Measurements from ENCODE around the gene RAC2. TPM values are rescaled to one million over a fixed set of nuclear protein-coding genes. Genes with fewer than 3 reads are reported as not detected.

RAC2 gene
- total and polyA plus RNA-seq, 2 of the 8 experiments (the other 6 are each of a cell fraction or from before 2014, with no cell fraction given) = 2.3 to 4.3 TPM

GRCh38 chr22:37237371-37238268, 6.4 kb downstream of the RAC2 start (continued):
- TF ChIP-seq CTCF (IDR thresholded peaks at IDR 0.05; ENCODE audit: control extremely low read depth in 1 of 3, insufficient read depth in 1 of 3, low read depth in 1 of 3, low read length in 3 of 3) = no peak
- no peak for TF ChIP-seq KDM4A (IDR thresholded peaks at IDR 0.05; ENCODE audit: low read depth, low read length, severe bottlenecking)
- TF ChIP-seq SUZ12 (IDR thresholded peaks at IDR 0.05; ENCODE audit: low read length) = no peak
- TF ChIP-seq RBBP5 (IDR thresholded peaks at IDR 0.05; ENCODE audit: borderline replicate concordance, low read depth, low read length) = no peak
- TF ChIP-seq POLR2AphosphoS5 (IDR thresholded peaks at IDR 0.05; ENCODE audit: low read depth, low read length) = no peak
